SHP77 treated with DMSO at 0.1 percent for 48 hours (cell line): ENCODE results near the gene FGF12.

Source experiments
- DNase-seq: peaks from one replicate; lab custom pipeline; 2025; lab: John Stamatoyannopoulos, UW

Gene FGF12

GRCh38 chr3:192187485-192188051 is 539.8 kb downstream of the FGF12 start:
- no peak for DNase-seq

GRCh38 chr3:192186498-192186897 is 540.8 kb downstream of the FGF12 start:
- no peak for DNase-seq

GRCh38 chr3:192186045-192186444 is 541.3 kb downstream of the FGF12 start:
- DNase-seq = no peak

- no peak for DNase-seq
Measured at GRCh38 chr3:192183109-192183508, 544.2 kb downstream of the FGF12 start.

- DNase-seq = no peak
Measured at GRCh38 chr3:192181151-192181550, 546.2 kb downstream of the FGF12 start.

- DNase-seq = no peak
Measured at GRCh38 chr3:192177383-192177782, 550.0 kb downstream of the FGF12 start.

GRCh38 chr3:192174283-192174682 is 553.1 kb downstream of the FGF12 start:
- DNase-seq = no peak

GRCh38 chr3:192171213-192171612 is 556.1 kb downstream of the FGF12 start:
- DNase-seq = no peak

GRCh38 chr3:192170659-192171058 is 556.7 kb downstream of the FGF12 start:
- DNase-seq = no peak

- DNase-seq = no peak
Measured at GRCh38 chr3:192170031-192170430, 557.3 kb downstream of the FGF12 start.

GRCh38 chr3:192169332-192169915 is 557.9 kb downstream of the FGF12 start:
- DNase-seq = no peak

GRCh38 chr3:192168202-192168601 is 559.1 kb downstream of the FGF12 start:
- DNase-seq = no peak

- no peak for DNase-seq
Measured at GRCh38 chr3:192165552-192165951, 561.8 kb downstream of the FGF12 start.

GRCh38 chr3:192161661-192162060 is 565.7 kb downstream of the FGF12 start:
- no peak for DNase-seq

GRCh38 chr3:192156382-192156781 is 571.0 kb downstream of the FGF12 start:
- no peak for DNase-seq

GRCh38 chr3:192155194-192155593 is 572.1 kb downstream of the FGF12 start:
- DNase-seq = no peak

GRCh38 chr3:192133271-192133670 is 594.1 kb downstream of the FGF12 start:
- DNase-seq = no peak

- no peak for DNase-seq
Measured at GRCh38 chr3:192130534-192131132, 596.7 kb downstream of the FGF12 start.

GRCh38 chr3:192129586-192129985 is 597.8 kb downstream of the FGF12 start:
- DNase-seq = no peak

GRCh38 chr3:192128922-192129321 is 598.4 kb downstream of the FGF12 start:
- no peak for DNase-seq

GRCh38 chr3:192128060-192128459 is 599.3 kb downstream of the FGF12 start:
- DNase-seq = no peak

- no peak for DNase-seq
Measured at GRCh38 chr3:192122832-192123594, 604.3 kb downstream of the FGF12 start.

- DNase-seq = no peak
Measured at GRCh38 chr3:192121923-192122322, 605.4 kb downstream of the FGF12 start.
